K562 (cell line): Measurements from ENCODE around the gene MRPL22. TPM values are rescaled to one million over a fixed set of nuclear protein-coding genes. Genes with fewer than 3 reads are reported as not detected.

Experiments used
- ATAC-seq: fragments of 200-7000 bp; cut with Tn5 transposase; 3 replicates; pipeline ENCODE4 v1.9.1; 2020; ENCODE audit warnings: moderate library complexity
- BruUV-seq: library from RNA; stranded (reverse); fragments of 400-500 nt; replicated peaks from 2 replicates; lab custom pipeline; 2021; lab: Mats Ljungman, UMichigan
- CTCF ChIA-PET: fragments of 300-600 bp; formaldehyde crosslinking; extraction: SDS; loops from one replicate; lab custom pipeline; 2021; ENCODE audit warnings: low intra/inter-chr PET ratio; lab: Yijun Ruan, JAX
- POLR2A ChIA-PET: fragments of 300-600, 350-650 bp; sonication (Branson Sonifier 250); formaldehyde crosslinking; extraction: SDS; loops from one replicate; lab custom pipeline; 2021; ENCODE audit warnings: antibody characterized with exemption, inconsistent platforms; lab: Yijun Ruan, JAX
- DNase-seq, 4 experiments: peaks; one replicate each; pipeline versions ENCODE4 v3.0.0 to v3.0.0-alpha.2; 2011 to 2018; ENCODE audit warnings: low spot score in 3 of 4, mixed read lengths in 3 of 4; ENCODE audit errors: extremely low read depth in 1 of 4
- FAIRE-seq: peaks from 2 replicates; lab custom pipeline; 2011; peaks lifted over from hg19 to GRCh38; lab: Jason Lieb, UNC
- H2AFZ ChIP-seq: 2 replicates; pipeline ENCODE4 v1.6.0; 2011; ENCODE audit warnings: low read depth, low read length, control low read depth, inconsistent platforms
- H3K27ac ChIP-seq: fragments of 200-600 bp; 3 replicates; pipeline ENCODE4 v1.8.0; 2011; ENCODE audit warnings: low read depth, mild to moderate bottlenecking, control low read depth, inconsistent platforms, low read length, moderate library complexity, mixed read lengths; ENCODE audit errors: extremely low read depth
- H3K27me3 ChIP-seq, 2 experiments: fragments of 300-600 bp in 1 of 2; 2 replicates in 1 of 2; 3 replicates in 1 of 2; pipeline versions ENCODE4 v1.6.0 to v1.8.0; 2011; ENCODE audit warnings: inconsistent platforms in 2 of 2, low read length in 2 of 2, mild to moderate bottlenecking in 1 of 2, mixed read lengths in 1 of 2, moderate library complexity in 1 of 2; ENCODE audit not compliant: control insufficient read depth in 2 of 2, insufficient read depth in 2 of 2
- H3K36me3 ChIP-seq: fragments of 300-600 bp; 3 replicates; pipeline ENCODE4 v1.8.0; 2011; ENCODE audit warnings: mild to moderate bottlenecking, low read length, inconsistent platforms; ENCODE audit not compliant: control insufficient read depth, insufficient read depth
- H3K4me1 ChIP-seq, 2 experiments: fragments of 200-600 bp in 1 of 2; replicated peaks in 1 of 2; 2 replicates in 1 of 2; 3 replicates in 1 of 2; pipeline versions ENCODE4 v1.5.1 to v1.8.0; 2011; ENCODE audit warnings: inconsistent platforms in 2 of 2, low read length in 2 of 2, mild to moderate bottlenecking in 1 of 2, mixed read lengths in 1 of 2, moderate library complexity in 1 of 2; ENCODE audit not compliant: control insufficient read depth in 2 of 2, insufficient read depth in 2 of 2
- H3K4me2 ChIP-seq: 2 replicates; pipeline ENCODE4 v1.6.1; 2011; ENCODE audit warnings: low read length, control low read depth, inconsistent platforms, mixed read lengths; ENCODE audit not compliant: insufficient read depth
- H3K4me3 ChIP-seq: fragments of 200-600 bp; sonication (generic), shearing (Covaris generic); 2 replicates; pipeline ENCODE4 v1.5.1; 2016; ENCODE audit warnings: control low read depth, inconsistent platforms
- H3K79me2 ChIP-seq: fragments of 200-600 bp; 3 replicates; pipeline ENCODE4 v1.8.0; 2011; ENCODE audit warnings: low read length, inconsistent platforms; ENCODE audit not compliant: control insufficient read depth, insufficient read depth
- H3K9ac ChIP-seq, 2 experiments: 2 replicates each; pipeline versions ENCODE4 v1.6.0 to v1.6.1; 2011; ENCODE audit warnings: low read depth in 2 of 2, low read length in 2 of 2, control low read depth in 1 of 2, inconsistent platforms in 1 of 2, mild to moderate bottlenecking in 1 of 2, mixed read lengths in 1 of 2; ENCODE audit not compliant: insufficient read depth in 1 of 2
- H3K9me1 ChIP-seq: one replicate; pipeline ENCODE4 v1.6.0; 2011; ENCODE audit warnings: inconsistent platforms, mild to moderate bottlenecking, low read length, moderate library complexity; ENCODE audit not compliant: control insufficient read depth, insufficient read depth
- H3K9me3 ChIP-seq: replicated peaks from 2 replicates; pipeline ENCODE4 v1.5.1; 2011; ENCODE audit warnings: low read depth, low read length, inconsistent platforms; ENCODE audit not compliant: control insufficient read depth, insufficient read depth
- H4K20me1 ChIP-seq: replicated peaks from 2 replicates; pipeline ENCODE4 v1.6.1; 2011; ENCODE audit warnings: low read length, inconsistent platforms, mixed read lengths; ENCODE audit not compliant: control insufficient read depth, insufficient read depth
- HDGF ChIP-seq: fragments of 450-650 bp; IDR thresholded peaks from 2 replicates; pipeline ENCODE4 v1.6.1; 2016
- NR2C1 ChIP-seq, 2 experiments: fragments of 450-650 bp; IDR thresholded peaks; 2 replicates each; pipeline ENCODE4 v1.6.1; 2017; ENCODE audit warnings: mild to moderate bottlenecking in 2 of 2, antibody characterized with exemption in 1 of 2, inconsistent platforms in 1 of 2, missing compliant biosample characterization in 1 of 2, missing genetic modification characterization in 1 of 2
- NUFIP1 ChIP-seq: fragments of 450-650 bp; IDR thresholded peaks from 2 replicates; pipeline ENCODE4 v1.6.1; 2018; ENCODE audit not compliant: partially characterized antibody
- OTX1 ChIP-seq: fragments of 450-650 bp; formaldehyde crosslinking; IDR thresholded peaks from 2 replicates; pipeline ENCODE4 v1.4.0; 2022; ENCODE audit warnings: mild to moderate bottlenecking
- PBX2 ChIP-seq, 2 experiments: IDR thresholded peaks in 1 of 2; conservative IDR thresholded peaks in 1 of 2; 2 replicates each; pipeline ENCODE4 v1.6.1; 2016; ENCODE audit warnings: low read depth in 2 of 2, mild to moderate bottlenecking in 1 of 2, missing compliant biosample characterization in 1 of 2, missing genetic modification characterization in 1 of 2, moderate library complexity in 1 of 2
- RBM39 ChIP-seq: fragments of 200-400 bp; formaldehyde crosslinking; optimal IDR thresholded peaks from 2 replicates; pipeline ENCODE3; 2018; ENCODE audit warnings: low read depth, low read length
- TCF7 ChIP-seq: sonication (generic); IDR thresholded peaks from 2 replicates; pipeline ENCODE4 v1.6.1; 2016; ENCODE audit warnings: antibody characterized with exemption, borderline replicate concordance
- THAP7 ChIP-seq: fragments of 250-450 bp; sonication (Bioruptor Pico); IDR thresholded peaks from 2 replicates; pipeline ENCODE4 v1.5.0; 2021
- YBX1 ChIP-seq: fragments of 450-650 bp; IDR thresholded peaks from 2 replicates; pipeline ENCODE4 v1.7.1; 2016; ENCODE audit warnings: mild to moderate bottlenecking
- ZNF277 ChIP-seq: fragments of 250-450 bp; sonication (Bioruptor Pico); IDR thresholded peaks from 2 replicates; pipeline ENCODE4 v1.8.0; 2022; ENCODE audit warnings: inconsistent platforms, mild to moderate bottlenecking, moderate library complexity, borderline replicate concordance
- ZNF316 ChIP-seq: fragments of 450-650 bp; IDR thresholded peaks from 2 replicates; pipeline ENCODE4 v1.6.1; 2016
- WGBS: fragments of 100-300 bp; shearing (Covaris generic); methylation state at CpG from one replicate; pipeline ENCODE4 v1.1.6; 2016; ENCODE audit warnings: low coverage, mixed read lengths; ENCODE audit not compliant: insufficient coverage; ENCODE audit errors: missing lambda C conversion rate; 5-methylcytosine and 5-hydroxymethylcytosine counted together
- in situ Hi-C: fragments of 300-500 bp; cut with MboI; formaldehyde crosslinking; loops from 4 replicates; pipeline ENCODE4 v1.15.0; 2018; ENCODE audit warnings: inconsistent platforms, mixed read lengths
- intact Hi-C: fragments of 100-400 bp; cut with micrococcal nuclease; formaldehyde crosslinking; loops from 2 replicates; pipeline ENCODE4 v1.14.2; 2022
- polyA plus RNA-seq, 8 experiments: library from polyadenylated mRNA; depleted of rRNA in 4 of 8; stranded (reverse) in 5 of 8; unstranded in 3 of 8; fragments of >200 nt; fragmentation: Nextera tagmentation in 2 of 8; fragmentation: Illumina TruSeq in 1 of 8; extraction: Ambion mirVana in 2 of 8; extraction: Trizol in 1 of 8; gene quantifications; 2 replicates each; pipeline versions ENCODE4 v1.2.1 to v1.2.3, GENCODE V29; 2011 to 2014; ENCODE audit warnings: inconsistent platforms in 1 of 8, missing spikeins in 1 of 8
- total RNA-seq, 7 experiments: library from RNA; depleted of rRNA in 6 of 7; stranded (reverse); fragments of >200 nt in 6 of 7; fragmentation: Illumina TruSeq in 2 of 7; extraction: Trizol in 2 of 7; gene quantifications; 2 replicates each; pipeline versions ENCODE4 v1.2.1 to v1.2.3, GENCODE V29; 2011 to 2021; ENCODE audit warnings: low replicate concordance in 1 of 7

Gene MRPL22
- total and polyA plus RNA-seq, 9 of the 15 experiments (the other 6 are each of a cell fraction or from before 2014, with no cell fraction given) = 41.1 to 424 (median 102) TPM

- DNase-seq (no peak), ATAC-seq (no peak), FAIRE-seq (no peak)
- BruUV-seq = no TSS peak
- POLR2A ChIA-PET = interaction anchor here (0.6 kb wide), 2 partner anchors 18 to 1547 kb away, joined by 3 read pairs; no protein-coding TSS in a partner anchor
- Histone ChIP-seq H3K27ac (no peak overlapping the region), H3K9me1 (no peaks in the 10 kb centered on the region), H3K4me3 (no peak overlapping the region), H3K27me3 (peaks cover 7 to 19% of the 10 kb centered on the region in 2 experiments; a peak in 3 of 5 replicates), H3K9ac (no peak overlapping the region), H3K79me2 (no peaks in the 10 kb centered on the region), H2AFZ (no peak overlapping the region), H3K4me1 (no peaks in the 10 kb centered on the region; a peak in 1 of 5 replicates), H3K36me3 (no peaks in the 10 kb centered on the region), H3K9me3 (no peaks in the 10 kb centered on the region), H3K4me2 (no peak overlapping the region), H4K20me1 (no peaks in the 10 kb centered on the region)
- intact Hi-C loops = no loop called here
- WGBS = 0% methylated on average over 5 of the region's 5 CpGs
- no peak for TF ChIP-seq RBM39
- TF ChIP-seq TCF7 = no peak
- CTCF ChIA-PET = no interaction called here
- in situ Hi-C loops = loop anchor here (10.0 kb wide), 1 partner anchor 343 kb away; no protein-coding TSS in a partner anchor
These were observed 56.9 kb downstream of the MRPL22 start for GRCh38 chr5:154997746-154998145.

- no peak overlapping the region for H3K9ac ChIP-seq
- ChIA-PET CTCF (no interaction called here), POLR2A (no interaction called here)
- no peaks in the 10 kb centered on the region for H3K79me2 ChIP-seq
- BruUV-seq = no TSS peak
- DNase-seq (no peak), ATAC-seq (no peak), FAIRE-seq (no peak)
- in situ Hi-C loops (loop anchor here (10.0 kb wide), 1 partner anchor 345 kb away; no protein-coding TSS in a partner anchor), intact Hi-C loops (no loop called here)
- no peak overlapping the region for H3K4me2 ChIP-seq
- no peaks in the 10 kb centered on the region; a peak in 1 of 5 replicates for H3K4me1 ChIP-seq
- H4K20me1 ChIP-seq = no peaks in the 10 kb centered on the region
- H3K27ac ChIP-seq = no peak overlapping the region
- no peaks in the 10 kb centered on the region for H3K36me3 ChIP-seq
- no peaks in the 10 kb centered on the region for H3K9me1 ChIP-seq
- H3K4me3 ChIP-seq = no peak overlapping the region
- no peak overlapping the region for H2AFZ ChIP-seq
- 2% methylated on average over 5 of the region's 5 CpGs for WGBS
- H3K9me3 ChIP-seq = no peaks in the 10 kb centered on the region
- H3K27me3 ChIP-seq = peaks cover 7 to 19% of the 10 kb centered on the region in 2 experiments; a peak in 3 of 5 replicates
- no peak for TF ChIP-seq NR2C1 (IDR thresholded peaks at IDR 0.05)
- no peak for TF ChIP-seq NR2C1 (tag; IDR thresholded peaks at IDR 0.05)
- TF ChIP-seq THAP7 (CRISPR knock-in tag) = no peak
- TF ChIP-seq ZNF316 = no peak
- no peak for TF ChIP-seq PBX2 (CRISPR knock-in tag; IDR thresholded peaks at IDR 0.05; ENCODE audit: low read depth)
- no peak for TF ChIP-seq PBX2 (tag; conservative IDR thresholded peaks at IDR 0.05; ENCODE audit: low read depth)
- TF ChIP-seq YBX1 = no peak
- TF ChIP-seq OTX1 (CRISPR knock-in tag) = no peak
- no peak for TF ChIP-seq ZNF277 (CRISPR knock-in tag)
- no peak for TF ChIP-seq HDGF
- TF ChIP-seq NUFIP1 = no peak
These were observed 59.0 kb downstream of the MRPL22 start for GRCh38 chr5:154999865-155000264.
